Measurements from ENCODE around the gene ATP6V1D.

DNA sequence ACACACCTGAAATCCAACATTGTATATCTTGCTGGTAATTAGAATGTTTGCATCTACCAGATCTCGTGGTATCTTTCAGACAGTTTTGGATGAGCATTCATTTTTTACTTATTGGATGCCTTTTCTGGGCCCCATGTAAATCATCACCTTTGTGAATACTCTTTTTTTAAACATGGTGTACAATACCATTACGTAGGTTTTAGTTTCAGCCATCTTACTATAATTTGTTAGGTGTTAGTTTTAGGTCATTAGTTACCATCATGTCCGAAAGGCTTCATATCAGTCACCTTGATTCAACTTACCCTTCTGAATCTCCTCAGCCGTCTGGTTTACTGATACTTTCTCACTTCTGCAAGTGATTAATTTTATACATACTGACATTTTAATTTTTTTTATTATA, 5.9 kb upstream of the ATP6V1D start:
- no peak for TF ChIP-seq EZH2 (IDR thresholded peaks at IDR 0.05; ENCODE audit: insufficient read depth, poor library complexity, severe bottlenecking)
- TF ChIP-seq EZH2phosphoT487 (IDR thresholded peaks at IDR 0.05; ENCODE audit: insufficient read depth, low read depth) = no peak

Data from GM23248 (cell line).